Lower leg skin (tissue), 3 donors: ENCODE data around the gene TMEM242.

Experiments
- POLR2A ChIP-seq, 2 donors: fragments of 450-650 bp; IDR thresholded peaks; one replicate each; pipeline ENCODE4 v1.6.1; 2016 to 2017; ENCODE audit warnings: antibody characterized with exemption in 2 of 2, mild to moderate bottlenecking in 1 of 2, moderate library complexity in 1 of 2
- TF ChIP-seq, protein P1 (sequence below), 3 donors: fragments of 450-650 bp; IDR thresholded peaks; one replicate each; pipeline ENCODE4 v1.5.1; 2016; ENCODE audit warnings: antibody characterized with exemption in 3 of 3, mild to moderate bottlenecking in 3 of 3, moderate library complexity in 2 of 3

DNA sequence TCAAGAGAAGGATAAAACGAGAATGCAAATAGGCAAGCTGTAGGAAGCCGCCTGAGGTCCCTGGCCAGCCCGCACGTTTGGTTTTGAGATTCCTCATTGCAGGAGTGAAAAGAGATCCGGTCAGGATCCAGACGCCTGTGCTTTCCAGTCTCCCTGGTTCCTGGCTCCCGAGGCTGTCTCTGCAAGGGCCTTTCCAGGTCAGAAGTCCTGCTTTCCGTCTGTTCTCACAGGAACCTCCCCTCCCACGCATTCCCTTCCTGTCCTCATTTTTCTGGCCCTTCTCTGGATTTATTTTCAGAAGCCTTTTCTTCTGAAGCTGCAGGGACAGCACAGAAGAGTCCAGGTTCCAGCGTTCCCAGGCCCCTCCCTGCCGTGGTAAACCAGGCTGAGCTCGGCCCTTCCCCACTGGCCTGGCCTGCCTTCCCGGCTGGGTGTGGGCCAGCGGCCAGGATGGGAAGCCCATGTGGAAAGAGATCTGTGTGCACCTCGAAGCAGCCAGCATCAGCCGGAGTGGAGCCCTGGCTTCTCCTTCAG is 54.0 kb downstream of the TMEM242 start:
- TF ChIP-seq, protein P1, sequence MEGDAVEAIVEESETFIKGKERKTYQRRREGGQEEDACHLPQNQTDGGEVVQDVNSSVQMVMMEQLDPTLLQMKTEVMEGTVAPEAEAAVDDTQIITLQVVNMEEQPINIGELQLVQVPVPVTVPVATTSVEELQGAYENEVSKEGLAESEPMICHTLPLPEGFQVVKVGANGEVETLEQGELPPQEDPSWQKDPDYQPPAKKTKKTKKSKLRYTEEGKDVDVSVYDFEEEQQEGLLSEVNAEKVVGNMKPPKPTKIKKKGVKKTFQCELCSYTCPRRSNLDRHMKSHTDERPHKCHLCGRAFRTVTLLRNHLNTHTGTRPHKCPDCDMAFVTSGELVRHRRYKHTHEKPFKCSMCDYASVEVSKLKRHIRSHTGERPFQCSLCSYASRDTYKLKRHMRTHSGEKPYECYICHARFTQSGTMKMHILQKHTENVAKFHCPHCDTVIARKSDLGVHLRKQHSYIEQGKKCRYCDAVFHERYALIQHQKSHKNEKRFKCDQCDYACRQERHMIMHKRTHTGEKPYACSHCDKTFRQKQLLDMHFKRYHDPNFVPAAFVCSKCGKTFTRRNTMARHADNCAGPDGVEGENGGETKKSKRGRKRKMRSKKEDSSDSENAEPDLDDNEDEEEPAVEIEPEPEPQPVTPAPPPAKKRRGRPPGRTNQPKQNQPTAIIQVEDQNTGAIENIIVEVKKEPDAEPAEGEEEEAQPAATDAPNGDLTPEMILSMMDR (IDR thresholded peaks at IDR 0.05), result no peak
- TF ChIP-seq POLR2A (IDR thresholded peaks at IDR 0.05), result no peak
